GM23338 (cell line): ENCODE data around the gene KLK5. TPM values are rescaled to one million over a fixed set of nuclear protein-coding genes. Genes with fewer than 3 reads are reported as not detected.

ENCODE experiments used
- ATAC-seq: fragments of 200-7000 bp; cut with Tn5 transposase; 3 replicates; pipeline ENCODE4 v1.9.1; 2020
- DNase-seq: peaks from one replicate; pipeline ENCODE4 v3.0.0-alpha.2; 2015; ENCODE audit warnings: low spot score
- H2AFZ ChIP-seq: fragments of 200-600 bp; sonication (generic); 2 replicates; pipeline ENCODE4 v1.8.0; 2016; ENCODE audit warnings: antibody characterized with exemption, mild to moderate bottlenecking, moderate library complexity
- H3F3A ChIP-seq: fragments of 200-600 bp; sonication (generic); replicated peaks from 2 replicates; pipeline ENCODE4 v1.8.0; 2017; ENCODE audit warnings: antibody characterized with exemption, mixed run types, low read depth
- H3K27ac ChIP-seq: fragments of 200-600 bp; sonication (generic); 2 replicates; pipeline ENCODE4 v1.6.1; 2016; ENCODE audit warnings: low read depth
- H3K27me3 ChIP-seq: fragments of 200-600 bp; sonication (generic); 2 replicates; pipeline ENCODE4 v1.8.0; 2016; ENCODE audit warnings: mild to moderate bottlenecking, mixed run types, moderate library complexity; ENCODE audit not compliant: insufficient read depth
- H3K36me3 ChIP-seq: fragments of 200-600 bp; sonication (generic); 2 replicates; pipeline ENCODE4 v1.8.0; 2016; ENCODE audit warnings: mild to moderate bottlenecking; ENCODE audit not compliant: insufficient read depth
- H3K4me1 ChIP-seq: fragments of 200-600 bp; sonication (generic); 2 replicates; pipeline ENCODE4 v1.8.0; 2016; ENCODE audit warnings: mild to moderate bottlenecking, moderate library complexity; ENCODE audit not compliant: insufficient read depth
- H3K4me2 ChIP-seq: fragments of 200-600 bp; sonication (generic); 2 replicates; pipeline ENCODE4 v1.7.1; 2017; ENCODE audit warnings: mixed run types
- H3K4me3 ChIP-seq: fragments of 200-600 bp; sonication (generic); 2 replicates; pipeline ENCODE4 v1.6.1; 2016; ENCODE audit warnings: mixed run types
- H3K79me2 ChIP-seq: fragments of 200-600 bp; sonication (generic); replicated peaks from 2 replicates; pipeline ENCODE4 v1.8.0; 2017; ENCODE audit warnings: mild to moderate bottlenecking; ENCODE audit not compliant: insufficient read depth
- H3K9me2 ChIP-seq: fragments of 200-600 bp; sonication (generic); 2 replicates; pipeline ENCODE4 v1.8.0; 2017; ENCODE audit not compliant: insufficient read depth
- H4K20me1 ChIP-seq: fragments of 200-600 bp; sonication (generic); replicated peaks from 2 replicates; pipeline ENCODE4 v1.8.0; 2017; ENCODE audit warnings: mild to moderate bottlenecking; ENCODE audit not compliant: insufficient read depth
- H3K27ac Mint-ChIP-seq: 2 replicates; pipeline ENCODE4 v1.8.0; 2020; ENCODE audit warnings: inconsistent platforms, mild to moderate bottlenecking, moderate library complexity, mixed read lengths
- H3K27me3 Mint-ChIP-seq: 3 replicates; pipeline ENCODE4 v1.8.0; 2022; ENCODE audit warnings: low read depth, mild to moderate bottlenecking, moderate library complexity, mixed read lengths, inconsistent platforms; ENCODE audit not compliant: insufficient read depth, poor library complexity
- H3K36me3 Mint-ChIP-seq: 3 replicates; pipeline ENCODE4 v1.8.0; 2021; ENCODE audit warnings: low read depth, mild to moderate bottlenecking, inconsistent platforms, moderate library complexity, mixed read lengths
- H3K4me1 Mint-ChIP-seq: 3 replicates; pipeline ENCODE4 v1.8.0; 2020; ENCODE audit warnings: mild to moderate bottlenecking, inconsistent platforms, mixed read lengths
- H3K4me3 Mint-ChIP-seq: 3 replicates; pipeline ENCODE4 v1.8.0; 2021; ENCODE audit warnings: moderate library complexity, mild to moderate bottlenecking, inconsistent platforms, mixed read lengths
- H3K9me3 Mint-ChIP-seq: 3 replicates; pipeline ENCODE4 v1.8.0; 2020; ENCODE audit warnings: moderate library complexity, mild to moderate bottlenecking, inconsistent platforms, mixed read lengths
- CREB1 ChIP-seq: fragments of 250-450 bp; sonication (Bioruptor Pico); IDR thresholded peaks from 2 replicates; pipeline ENCODE4 v1.5.0; 2020; ENCODE audit warnings: low read depth, mild to moderate bottlenecking, moderate library complexity
- ETS1 ChIP-seq: IDR thresholded peaks from 2 replicates; pipeline ENCODE4 v1.6.1; 2016; ENCODE audit warnings: antibody characterized with exemption
- EZH2 ChIP-seq: fragments of 200-600 bp; sonication (generic); IDR thresholded peaks from one replicate; pipeline ENCODE4 v1.8.0; 2017; ENCODE audit warnings: antibody characterized with exemption, mild to moderate bottlenecking, low read depth; ENCODE audit not compliant: unreplicated experiment
- EZH2phosphoT487 ChIP-seq: fragments of 200-600 bp; sonication (generic); IDR thresholded peaks from one replicate; pipeline ENCODE4 v1.8.1; 2018; ENCODE audit warnings: antibody characterized with exemption; ENCODE audit not compliant: unreplicated experiment
- JUNB ChIP-seq: IDR thresholded peaks from one replicate; pipeline ENCODE4 v1.6.1; 2016; ENCODE audit warnings: antibody characterized with exemption; ENCODE audit not compliant: unreplicated experiment
- NANOG ChIP-seq: IDR thresholded peaks from 2 replicates; pipeline ENCODE4 v1.6.1; 2016; ENCODE audit warnings: antibody characterized with exemption, borderline replicate concordance
- POLR2AphosphoS5 ChIP-seq: IDR thresholded peaks from 2 replicates; pipeline ENCODE4 v1.6.1; 2016; ENCODE audit warnings: antibody characterized with exemption, low read depth
- REST ChIP-seq: IDR thresholded peaks from one replicate; pipeline ENCODE4 v1.6.1; 2018; ENCODE audit warnings: antibody characterized with exemption; ENCODE audit not compliant: unreplicated experiment
- STAT1 ChIP-seq: IDR thresholded peaks from one replicate; pipeline ENCODE4 v1.6.1; 2016; ENCODE audit warnings: antibody characterized with exemption; ENCODE audit not compliant: unreplicated experiment
- ZNF114 ChIP-seq: fragments of 250-450 bp; sonication (Bioruptor Pico); IDR thresholded peaks from 2 replicates; pipeline ENCODE4 v1.5.0; 2020; ENCODE audit warnings: mild to moderate bottlenecking, moderate library complexity
- ZNF331 ChIP-seq: fragments of 250-450 bp; sonication (Bioruptor Pico); IDR thresholded peaks from 2 replicates; pipeline ENCODE4 v1.5.0; 2020; ENCODE audit warnings: low read depth, mild to moderate bottlenecking, moderate library complexity
- ZNF462 ChIP-seq: fragments of 250-450 bp; sonication (Bioruptor Pico); IDR thresholded peaks from 2 replicates; pipeline ENCODE4 v1.5.0; 2020; ENCODE audit warnings: mild to moderate bottlenecking, moderate library complexity
- polyA plus RNA-seq: library from polyadenylated mRNA; unstranded; fragments of >200 nt; fragmentation: Nextera tagmentation; extraction: Ambion mirVana; gene quantifications from 2 replicates; pipeline ENCODE4 v1.2.1, GENCODE V29; 2016
- total RNA-seq: library from RNA; depleted of rRNA; stranded (reverse); fragments of >200 nt; shearing (Covaris generic); gene quantifications from 2 replicates; pipeline ENCODE4 v1.2.3, GENCODE V29; 2014
- TF ChIP-seq, protein P1 (sequence below), 2 experiments: fragments of 200-600 bp in 1 of 2; sonication (generic) in 1 of 2; conservative IDR thresholded peaks; 2 replicates each; pipeline versions ENCODE4 v1.5.1 to v1.6.1; 2016 to 2017; ENCODE audit warnings: antibody characterized with exemption in 2 of 2, low read depth in 2 of 2, mild to moderate bottlenecking in 2 of 2, moderate library complexity in 1 of 2

KLK5 gene
- total and polyA plus RNA-seq, 2 experiments from 2014 or later = 0.66 TPM; not detected in 1

- Histone ChIP-seq H3K4me2 (no peak overlapping the region), H3K4me3 (no peak overlapping the region), H3K4me1 (no peaks in the 10 kb centered on the region), H4K20me1 (no peaks in the 10 kb centered on the region), H2AFZ (no peak overlapping the region), H3K36me3 (no peaks in the 10 kb centered on the region), H3K79me2 (no peaks in the 10 kb centered on the region), H3F3A (no peaks in the 10 kb centered on the region), H3K27me3 (no peaks in the 10 kb centered on the region), H3K27ac (no peak overlapping the region), H3K9me2 (peaks cover 6% of the 10 kb centered on the region; the same call in 1 of the 2 replicates)
- Mint-ChIP-seq H3K27ac (no peak overlapping the region), H3K4me1 (peaks cover 5% of the 10 kb centered on the region), H3K9me3 (peaks cover 43% of the 10 kb centered on the region), H3K36me3 (peaks cover 7% of the 10 kb centered on the region; the same call in 2 of the 3 replicates), H3K4me3 (no peak overlapping the region), H3K27me3 (peaks cover 8% of the 10 kb centered on the region)
- TF ChIP-seq ZNF114 (no peak), ZNF331 (no peak), ZNF462 (no peak), EZH2 (no peak), STAT1 (no peak), ETS1 (no peak), REST (no peak), POLR2AphosphoS5 (no peak), JUNB (no peak), CREB1 (CRISPR knock-in tag) (no peak), NANOG (no peak), EZH2phosphoT487 (no peak)
- TF ChIP-seq, protein P1, sequence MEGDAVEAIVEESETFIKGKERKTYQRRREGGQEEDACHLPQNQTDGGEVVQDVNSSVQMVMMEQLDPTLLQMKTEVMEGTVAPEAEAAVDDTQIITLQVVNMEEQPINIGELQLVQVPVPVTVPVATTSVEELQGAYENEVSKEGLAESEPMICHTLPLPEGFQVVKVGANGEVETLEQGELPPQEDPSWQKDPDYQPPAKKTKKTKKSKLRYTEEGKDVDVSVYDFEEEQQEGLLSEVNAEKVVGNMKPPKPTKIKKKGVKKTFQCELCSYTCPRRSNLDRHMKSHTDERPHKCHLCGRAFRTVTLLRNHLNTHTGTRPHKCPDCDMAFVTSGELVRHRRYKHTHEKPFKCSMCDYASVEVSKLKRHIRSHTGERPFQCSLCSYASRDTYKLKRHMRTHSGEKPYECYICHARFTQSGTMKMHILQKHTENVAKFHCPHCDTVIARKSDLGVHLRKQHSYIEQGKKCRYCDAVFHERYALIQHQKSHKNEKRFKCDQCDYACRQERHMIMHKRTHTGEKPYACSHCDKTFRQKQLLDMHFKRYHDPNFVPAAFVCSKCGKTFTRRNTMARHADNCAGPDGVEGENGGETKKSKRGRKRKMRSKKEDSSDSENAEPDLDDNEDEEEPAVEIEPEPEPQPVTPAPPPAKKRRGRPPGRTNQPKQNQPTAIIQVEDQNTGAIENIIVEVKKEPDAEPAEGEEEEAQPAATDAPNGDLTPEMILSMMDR (conservative IDR thresholded peaks at IDR 0.05; ENCODE audit: low read depth in 2 of 2) = no peak
- no peak for ATAC-seq
- no peak for DNase-seq
These were observed 10.5 kb upstream of the KLK5 start for GRCh38 chr19:50963381-50963780.
